ENCODE data around the gene RNU1-1.
"Not testable (repeated sequence)": the region's sequence is repeated elsewhere in the genome, so short reads cannot be mapped to it uniquely, and the experiment has no call there.

GRCh38 chr1:16501446-16501845, 12.6 kb downstream of the RNU1-1 start:
- not testable (repeated sequence) for TF ChIP-seq SUZ12 (IDR thresholded peaks at IDR 0.05; ENCODE audit: low read length); CEBPB (IDR thresholded peaks at IDR 0.05; ENCODE audit: low read depth, low read length)

Measured in H1 (cell line).